ENCODE data around the gene SLAMF7. TPM values are rescaled to one million over a fixed set of nuclear protein-coding genes. Genes with fewer than 3 reads are reported as not detected.
A peak's percentile ranks its signal among the peaks of the same experiment; 100 is the strongest.

SLAMF7 gene
- total and polyA plus RNA-seq, 4 donors: 0.80 to 2.9 (median 1.1) TPM

GRCh38 chr1:160741092-160741501 lies 2.0 kb downstream of the SLAMF7 start:
- DNase-seq (ENCODE audit: low spot score): no peak
- Histone ChIP-seq H3K4me1 (ENCODE audit: control insufficient read depth in 4 of 4, insufficient read depth in 4 of 4, low read length in 3 of 4) (no peaks in the 10 kb centered on the region), H3K9ac (ENCODE audit: low read depth in 1 of 2, low read length in 2 of 2) (no peak overlapping the region), H3K9me3 (ENCODE audit: control insufficient read depth in 4 of 4, low read length in 3 of 4) (peaks cover 0 to 1% (median 0%) of the 10 kb centered on the region in 4 donors), H3K27me3 (ENCODE audit: control insufficient read depth in 4 of 4, insufficient read depth in 4 of 4, low read length in 3 of 4) (no peaks in the 10 kb centered on the region), H3K4me3 (ENCODE audit: low read depth in 1 of 3, low read length in 3 of 3) (no peak overlapping the region), H3K27ac (ENCODE audit: low read depth in 1 of 2, low read length in 2 of 2) (no peak overlapping the region), H3K36me3 (ENCODE audit: control insufficient read depth in 4 of 4, insufficient read depth in 3 of 4, low read depth in 1 of 4, low read length in 3 of 4) (no peaks in the 10 kb centered on the region)
- 87% methylated on average over 4 of the region's 4 CpGs for WGBS
- TF ChIP-seq ZBTB33 (IDR thresholded peaks at IDR 0.05): no peak
- TF ChIP-seq RXRA (IDR thresholded peaks at IDR 0.05): no peak
- no peak for TF ChIP-seq TAF1 (conservative IDR thresholded peaks at IDR 0.05)
- no peak for TF ChIP-seq NR2F2 (IDR thresholded peaks at IDR 0.05)
- no peak for TF ChIP-seq MAX (IDR thresholded peaks at IDR 0.05)

GRCh38 chr1:160741612-160742348 lies 2.7 kb downstream of the SLAMF7 start:
- peak overlapping the region in 1 of 2 donors; percentile 4 for H3K27ac ChIP-seq (ENCODE audit: low read depth in 1 of 2, low read length in 2 of 2)

More at GRCh38 chr1:160741612-160742348, 2.7 kb downstream of the SLAMF7 start:
- no peak overlapping the region for H3K4me3 ChIP-seq (ENCODE audit: low read depth in 1 of 3, low read length in 3 of 3)
- TF ChIP-seq TAF1 (conservative IDR thresholded peaks at IDR 0.05) (no peak), EGR1 (IDR thresholded peaks at IDR 0.05; ENCODE audit: low read depth in 2 of 2) (no peak), FOXA2 (IDR thresholded peaks at IDR 0.05) (no peak), MAX (IDR thresholded peaks at IDR 0.05) (no peak), ZBTB33 (IDR thresholded peaks at IDR 0.05) (no peak)
- TF ChIP-seq, protein P1, sequence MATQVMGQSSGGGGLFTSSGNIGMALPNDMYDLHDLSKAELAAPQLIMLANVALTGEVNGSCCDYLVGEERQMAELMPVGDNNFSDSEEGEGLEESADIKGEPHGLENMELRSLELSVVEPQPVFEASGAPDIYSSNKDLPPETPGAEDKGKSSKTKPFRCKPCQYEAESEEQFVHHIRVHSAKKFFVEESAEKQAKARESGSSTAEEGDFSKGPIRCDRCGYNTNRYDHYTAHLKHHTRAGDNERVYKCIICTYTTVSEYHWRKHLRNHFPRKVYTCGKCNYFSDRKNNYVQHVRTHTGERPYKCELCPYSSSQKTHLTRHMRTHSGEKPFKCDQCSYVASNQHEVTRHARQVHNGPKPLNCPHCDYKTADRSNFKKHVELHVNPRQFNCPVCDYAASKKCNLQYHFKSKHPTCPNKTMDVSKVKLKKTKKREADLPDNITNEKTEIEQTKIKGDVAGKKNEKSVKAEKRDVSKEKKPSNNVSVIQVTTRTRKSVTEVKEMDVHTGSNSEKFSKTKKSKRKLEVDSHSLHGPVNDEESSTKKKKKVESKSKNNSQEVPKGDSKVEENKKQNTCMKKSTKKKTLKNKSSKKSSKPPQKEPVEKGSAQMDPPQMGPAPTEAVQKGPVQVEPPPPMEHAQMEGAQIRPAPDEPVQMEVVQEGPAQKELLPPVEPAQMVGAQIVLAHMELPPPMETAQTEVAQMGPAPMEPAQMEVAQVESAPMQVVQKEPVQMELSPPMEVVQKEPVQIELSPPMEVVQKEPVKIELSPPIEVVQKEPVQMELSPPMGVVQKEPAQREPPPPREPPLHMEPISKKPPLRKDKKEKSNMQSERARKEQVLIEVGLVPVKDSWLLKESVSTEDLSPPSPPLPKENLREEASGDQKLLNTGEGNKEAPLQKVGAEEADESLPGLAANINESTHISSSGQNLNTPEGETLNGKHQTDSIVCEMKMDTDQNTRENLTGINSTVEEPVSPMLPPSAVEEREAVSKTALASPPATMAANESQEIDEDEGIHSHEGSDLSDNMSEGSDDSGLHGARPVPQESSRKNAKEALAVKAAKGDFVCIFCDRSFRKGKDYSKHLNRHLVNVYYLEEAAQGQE (IDR thresholded peaks at IDR 0.05): no peak
- TF ChIP-seq, protein P2, sequence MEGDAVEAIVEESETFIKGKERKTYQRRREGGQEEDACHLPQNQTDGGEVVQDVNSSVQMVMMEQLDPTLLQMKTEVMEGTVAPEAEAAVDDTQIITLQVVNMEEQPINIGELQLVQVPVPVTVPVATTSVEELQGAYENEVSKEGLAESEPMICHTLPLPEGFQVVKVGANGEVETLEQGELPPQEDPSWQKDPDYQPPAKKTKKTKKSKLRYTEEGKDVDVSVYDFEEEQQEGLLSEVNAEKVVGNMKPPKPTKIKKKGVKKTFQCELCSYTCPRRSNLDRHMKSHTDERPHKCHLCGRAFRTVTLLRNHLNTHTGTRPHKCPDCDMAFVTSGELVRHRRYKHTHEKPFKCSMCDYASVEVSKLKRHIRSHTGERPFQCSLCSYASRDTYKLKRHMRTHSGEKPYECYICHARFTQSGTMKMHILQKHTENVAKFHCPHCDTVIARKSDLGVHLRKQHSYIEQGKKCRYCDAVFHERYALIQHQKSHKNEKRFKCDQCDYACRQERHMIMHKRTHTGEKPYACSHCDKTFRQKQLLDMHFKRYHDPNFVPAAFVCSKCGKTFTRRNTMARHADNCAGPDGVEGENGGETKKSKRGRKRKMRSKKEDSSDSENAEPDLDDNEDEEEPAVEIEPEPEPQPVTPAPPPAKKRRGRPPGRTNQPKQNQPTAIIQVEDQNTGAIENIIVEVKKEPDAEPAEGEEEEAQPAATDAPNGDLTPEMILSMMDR (IDR thresholded peaks at IDR 0.05; ENCODE audit: low read depth, low read length, missing input control): no peak
- peaks cover 0 to 1% (median 0%) of the 10 kb centered on the region in 4 donors for H3K9me3 ChIP-seq (ENCODE audit: control insufficient read depth in 4 of 4, low read length in 3 of 4)
- H3K9ac ChIP-seq (ENCODE audit: low read depth in 1 of 2, low read length in 2 of 2): no peak overlapping the region
- no peaks in the 10 kb centered on the region for H3K4me1 ChIP-seq (ENCODE audit: control insufficient read depth in 4 of 4, insufficient read depth in 4 of 4, low read length in 3 of 4)
- no peak for DNase-seq (ENCODE audit: low spot score)
- WGBS: 64% methylated on average over 5 of the region's 5 CpGs
- H3K36me3 ChIP-seq (ENCODE audit: control insufficient read depth in 4 of 4, insufficient read depth in 3 of 4, low read depth in 1 of 4, low read length in 3 of 4): no peaks in the 10 kb centered on the region
- H3K27me3 ChIP-seq (ENCODE audit: control insufficient read depth in 4 of 4, insufficient read depth in 4 of 4, low read length in 3 of 4): no peaks in the 10 kb centered on the region

Measured in liver (tissue), 9 donors.